ENCODE results near the gene TDRD6. TPM values are rescaled to one million over a fixed set of nuclear protein-coding genes. Genes with fewer than 3 reads are reported as not detected.

The TDRD6 gene
- total RNA-seq, 1 experiment from 2014 or later = 0.02 TPM

GRCh38 chr6:46674410-46674809, 13.3 kb upstream of the TDRD6 start:
- H3K79me2 ChIP-seq (ENCODE audit: insufficient read depth, low read length) = no peaks in the 10 kb centered on the region
- no peak overlapping the region for H4K5ac ChIP-seq (ENCODE audit: insufficient read length, low read depth, low read length)
- H2BK12ac ChIP-seq (ENCODE audit: insufficient read length, low read depth, low read length) = no peak overlapping the region
- Mint-ChIP-seq H3K27me3 (ENCODE audit: low read depth) (no peaks in the 10 kb centered on the region), H3K36me3 (ENCODE audit: insufficient read depth in 1 of 3, low read depth in 3 of 3) (no peaks in the 10 kb centered on the region), H3K27ac (no peak overlapping the region; a peak in 1 of 7 replicates), H3K4me3 (no peak overlapping the region), H3K9me3 (no peaks in the 10 kb centered on the region), H3K4me1 (peaks cover 6 to 7% of the 10 kb centered on the region in 2 experiments; a peak in 3 of 4 replicates)
- no peak overlapping the region for H4K8ac ChIP-seq (replicated peaks; ENCODE audit: insufficient read length, low read depth, low read length)
- H3K56ac ChIP-seq (ENCODE audit: insufficient read length, low read depth, low read length) = no peak overlapping the region
- H2BK120ac ChIP-seq (ENCODE audit: low read depth, low read length, poor library complexity, severe bottlenecking) = no peak overlapping the region
- no peaks in the 10 kb centered on the region for H3K27me3 ChIP-seq (ENCODE audit: insufficient read depth, low read length)
- DNase-seq = no peak
- no CpG with 5 or more reads among the region's 1 CpG for WGBS (ENCODE audit: extremely low coverage, insufficient read length, low lambda C conversion rate)
- no peak overlapping the region for H2BK20ac ChIP-seq (ENCODE audit: low read depth, low read length, poor library complexity, severe bottlenecking)
- no peaks in the 10 kb centered on the region for H3K4me1 ChIP-seq (ENCODE audit: insufficient read depth, low read length)
- H3K23me2 ChIP-seq (ENCODE audit: insufficient read length, low read depth, low read length, poor library complexity, severe bottlenecking) = no peaks in the 10 kb centered on the region
- no peaks in the 10 kb centered on the region for H3K9me3 ChIP-seq (ENCODE audit: control insufficient read depth, low read depth, low read length)
- H2AK5ac ChIP-seq (ENCODE audit: insufficient read length, low read length) = no peak overlapping the region
- H3K9ac ChIP-seq (ENCODE audit: extremely low read depth, insufficient read length, low read length) = no peak overlapping the region
- no peak overlapping the region for H3K18ac ChIP-seq (ENCODE audit: insufficient read length, low read depth, low read length)
- H3T11ph ChIP-seq (ENCODE audit: low read length) = no peak overlapping the region
- no peak overlapping the region for H4K91ac ChIP-seq (ENCODE audit: insufficient read length, low read depth, low read length)
- no peak overlapping the region for H3K4ac ChIP-seq (ENCODE audit: low read depth, low read length)
- no peak overlapping the region for H3K23ac ChIP-seq (ENCODE audit: insufficient read length, low read depth, low read length)
- TF ChIP-seq, protein P1, sequence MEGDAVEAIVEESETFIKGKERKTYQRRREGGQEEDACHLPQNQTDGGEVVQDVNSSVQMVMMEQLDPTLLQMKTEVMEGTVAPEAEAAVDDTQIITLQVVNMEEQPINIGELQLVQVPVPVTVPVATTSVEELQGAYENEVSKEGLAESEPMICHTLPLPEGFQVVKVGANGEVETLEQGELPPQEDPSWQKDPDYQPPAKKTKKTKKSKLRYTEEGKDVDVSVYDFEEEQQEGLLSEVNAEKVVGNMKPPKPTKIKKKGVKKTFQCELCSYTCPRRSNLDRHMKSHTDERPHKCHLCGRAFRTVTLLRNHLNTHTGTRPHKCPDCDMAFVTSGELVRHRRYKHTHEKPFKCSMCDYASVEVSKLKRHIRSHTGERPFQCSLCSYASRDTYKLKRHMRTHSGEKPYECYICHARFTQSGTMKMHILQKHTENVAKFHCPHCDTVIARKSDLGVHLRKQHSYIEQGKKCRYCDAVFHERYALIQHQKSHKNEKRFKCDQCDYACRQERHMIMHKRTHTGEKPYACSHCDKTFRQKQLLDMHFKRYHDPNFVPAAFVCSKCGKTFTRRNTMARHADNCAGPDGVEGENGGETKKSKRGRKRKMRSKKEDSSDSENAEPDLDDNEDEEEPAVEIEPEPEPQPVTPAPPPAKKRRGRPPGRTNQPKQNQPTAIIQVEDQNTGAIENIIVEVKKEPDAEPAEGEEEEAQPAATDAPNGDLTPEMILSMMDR (conservative IDR thresholded peaks at IDR 0.05) = no peak
- H3K79me1 ChIP-seq (ENCODE audit: insufficient read depth, low read depth, low read length, poor library complexity, severe bottlenecking) = no peaks in the 10 kb centered on the region
- H3K4me2 ChIP-seq (ENCODE audit: insufficient read depth, insufficient read length, low read length) = no peak overlapping the region
- no peaks in the 10 kb centered on the region for H4K20me1 ChIP-seq (ENCODE audit: control insufficient read depth, insufficient read depth, insufficient read length)
- no peak overlapping the region for H3K27ac ChIP-seq (ENCODE audit: insufficient read length, low read depth, low read length)
- no peak overlapping the region for H2BK15ac ChIP-seq (ENCODE audit: low read depth, low read length)
- H2BK5ac ChIP-seq (ENCODE audit: insufficient read length, low read length) = no peak overlapping the region
- no peak overlapping the region for H3K14ac ChIP-seq (ENCODE audit: insufficient read depth, low read length)
- no peak overlapping the region for H2AFZ ChIP-seq (ENCODE audit: low read length)
